Measurements from ENCODE around the gene SMARCD3. TPM values are rescaled to one million over a fixed set of nuclear protein-coding genes. Genes with fewer than 3 reads are reported as not detected.

Gene SMARCD3
- total and polyA plus RNA-seq, 9 of the 15 experiments (the other 6 are each of a cell fraction or from before 2014, with no cell fraction given), result 0.43 to 3.6 (median 2.6) TPM

GRCh38 chr7:151271699-151272355 lies 23.3 kb upstream of the SMARCD3 start (continued):
- TF ChIP-seq TCF15 (CRISPR knock-in tag; IDR thresholded peaks at IDR 0.05) (no peak), SNAPC5 (CRISPR knock-in tag; IDR thresholded peaks at IDR 0.05) (no peak), CHD4 (IDR thresholded peaks at IDR 0.05; ENCODE audit: insufficient read depth, insufficient replicate concordance, low read depth, low read length, poor library complexity, severe bottlenecking) (no peak), MTA3 (IDR thresholded peaks at IDR 0.05; ENCODE audit: borderline replicate concordance) (no peak), CTBP1 (IDR thresholded peaks at IDR 0.05; ENCODE audit: borderline replicate concordance) (no peak), TRIM24 (IDR thresholded peaks at IDR 0.05) (no peak), PML (IDR thresholded peaks at IDR 0.05; ENCODE audit: low read length) (no peak), ERF (CRISPR knock-in tag; IDR thresholded peaks at IDR 0.05) (no peak), TBL1XR1 (IDR thresholded peaks at IDR 0.05; ENCODE audit: low read length in 2 of 2) (no peak), HIVEP1 (CRISPR knock-in tag; IDR thresholded peaks at IDR 0.05) (peak; percentile 45; the same call in 1 of the 2 replicates), ZNF347 (CRISPR knock-in tag; IDR thresholded peaks at IDR 0.05; ENCODE audit: low read depth) (no peak), HLTF (IDR thresholded peaks at IDR 0.05) (no peak), SMARCC2 (IDR thresholded peaks at IDR 0.05; ENCODE audit: low read depth) (no peak), GTF2E2 (tag; IDR thresholded peaks at IDR 0.05) (no peak), ZNF124 (CRISPR knock-in tag; IDR thresholded peaks at IDR 0.05) (no peak), FOXA3 (CRISPR knock-in tag; conservative IDR thresholded peaks at IDR 0.05 in 1 of 2, IDR thresholded peaks at IDR 0.05 in 1 of 2) (no peak), CREB1 (IDR thresholded peaks at IDR 0.05) (no peak), CREB1 (CRISPR knock-in tag; IDR thresholded peaks at IDR 0.05) (0 out of 2 replicates have a peak, but pooled peaks have one; percentile 18), EP300 (IDR thresholded peaks at IDR 0.05; ENCODE audit: low read length) (peak; percentile 6; the same call in 1 of the 2 replicates), ZNF551 (CRISPR knock-in tag; IDR thresholded peaks at IDR 0.05) (no peak), SRSF7 (optimal IDR thresholded peaks at IDR 0.05; ENCODE audit: low read depth, low read length) (no peak), ATF3 (IDR thresholded peaks at IDR 0.05) (peak; percentile 7; the same call in 1 of the 2 replicates), ATF3 (CRISPR knock-in tag; conservative IDR thresholded peaks at IDR 0.05) (no peak), RAD21 (CRISPR knock-in tag; conservative IDR thresholded peaks at IDR 0.05 in 1 of 2, IDR thresholded peaks at IDR 0.05 in 1 of 2) (peak in 1 of 2 experiments; percentile 12; a peak in 1 of 4 replicates)

All from K562 (cell line).